HCT116 (cell line): ENCODE results near the gene RNF113A. TPM values are rescaled to one million over a fixed set of nuclear protein-coding genes. Genes with fewer than 3 reads are reported as not detected.

Experiments
- ATAC-seq: fragments of 200-7000 bp; cut with Tn5 transposase; 2 replicates; pipeline ENCODE4 v1.9.1; 2020; ENCODE audit warnings: mild to moderate bottlenecking, moderate library complexity
- BruUV-seq: library from RNA; stranded (reverse); fragments of 400-500 nt; replicated peaks from 2 replicates; lab custom pipeline; 2021; lab: Mats Ljungman, UMichigan
- CTCF ChIA-PET: fragments of 300-600 bp; sonication (Branson Sonifier 250); formaldehyde crosslinking; loops from one replicate; lab custom pipeline; 2021; ENCODE audit warnings: antibody characterized with exemption; lab: Charles Lee
- POLR2A ChIA-PET: fragments of 300-600, 350-600 bp; sonication (Branson Sonifier 250); formaldehyde crosslinking; loops from one replicate; lab custom pipeline; 2021; ENCODE audit warnings: antibody characterized with exemption; lab: Charles Lee
- RAD21 ChIA-PET, 2 experiments: fragments of 300-600 bp; sonication (Branson Sonifier 250); formaldehyde crosslinking; loops; one replicate each; lab custom pipeline; 2023; ENCODE audit warnings: low total read pairs in 2 of 2; ENCODE audit not compliant: uncharacterized antibody in 2 of 2, unreplicated experiment in 2 of 2, low non-redundant PET in 1 of 2; lab: Charles Lee
- DNase-seq: peaks from one replicate; pipeline ENCODE4 v3.0.0-alpha.2; 2010; ENCODE audit warnings: low read depth, low spot score
- H2AFZ ChIP-seq: fragments of 200-600 bp; shearing (Covaris generic), sonication (generic); 2 replicates; pipeline ENCODE4 v1.6.1; 2017; ENCODE audit warnings: low read depth, mixed run types, mixed read lengths, antibody characterized with exemption, low read length; ENCODE audit not compliant: poor library complexity, severe bottlenecking
- H3K27ac ChIP-seq: 2 replicates; pipeline ENCODE4 v1.5.1; 2012; ENCODE audit warnings: low read depth, low read length
- H3K27me3 ChIP-seq: fragments of 200-600 bp; sonication (generic); 2 replicates; pipeline ENCODE4 v1.6.1; 2016; ENCODE audit warnings: mixed run types, low read length, mixed read lengths; ENCODE audit not compliant: insufficient read depth
- H3K36me3 ChIP-seq, 2 experiments: fragments of 200-500 bp in 1 of 2; fragments of 200-600 bp in 1 of 2; sonication (Bioruptor generic) in 1 of 2; sonication (generic) in 1 of 2; 2 replicates each; pipeline versions ENCODE4 v1.5.1 to v1.6.1; 2014 to 2016; ENCODE audit warnings: low read length in 2 of 2, inconsistent platforms in 1 of 2, mixed read lengths in 1 of 2, mixed run types in 1 of 2; ENCODE audit not compliant: insufficient read depth in 2 of 2, control insufficient read depth in 1 of 2
- H3K4me1 ChIP-seq, 2 experiments: fragments of 200-600 bp in 1 of 2; sonication (generic) in 1 of 2; 2 replicates each; pipeline versions ENCODE4 v1.5.1 to v1.6.1; 2012 to 2017; ENCODE audit warnings: low read length in 2 of 2, inconsistent platforms in 1 of 2, mild to moderate bottlenecking in 1 of 2, mixed read lengths in 1 of 2, mixed run types in 1 of 2, moderate library complexity in 1 of 2; ENCODE audit not compliant: insufficient read depth in 2 of 2, control insufficient read depth in 1 of 2
- H3K4me2 ChIP-seq: fragments of 200-600 bp; sonication (generic); 2 replicates; pipeline ENCODE4 v1.6.1; 2017; ENCODE audit warnings: mixed run types, low read length, mixed read lengths
- H3K4me3 ChIP-seq, 2 experiments: fragments of 200-600 bp in 1 of 2; sonication (generic) in 1 of 2; replicated peaks in 1 of 2; 2 replicates each; pipeline ENCODE4 v1.5.1; 2011 to 2016; ENCODE audit warnings: low read length in 2 of 2, control low read depth in 1 of 2, low read depth in 1 of 2, mild to moderate bottlenecking in 1 of 2, mixed read lengths in 1 of 2, mixed run types in 1 of 2
- H3K79me2 ChIP-seq: fragments of 200-600 bp; sonication (generic); 2 replicates; pipeline ENCODE4 v1.6.1; 2017; ENCODE audit warnings: mild to moderate bottlenecking, mixed run types, low read length, moderate library complexity, mixed read lengths; ENCODE audit not compliant: insufficient read depth
- H3K9ac ChIP-seq: fragments of 200-600 bp; sonication (generic); 2 replicates; pipeline ENCODE4 v1.6.1; 2016; ENCODE audit warnings: low read length, mixed read lengths
- H3K9me2 ChIP-seq: fragments of 200-600 bp; sonication (generic), shearing (Covaris generic); 2 replicates; pipeline ENCODE4 v1.6.1; 2017; ENCODE audit warnings: mixed run types, mild to moderate bottlenecking, moderate library complexity; ENCODE audit not compliant: insufficient read depth
- H3K9me3 ChIP-seq, 2 experiments: fragments of 200-500 bp in 1 of 2; fragments of 200-600 bp in 1 of 2; sonication (Bioruptor generic) in 1 of 2; sonication (generic) in 1 of 2; 2 replicates each; pipeline ENCODE4 v1.6.1; 2014 to 2017; ENCODE audit warnings: low read length in 2 of 2, mixed read lengths in 2 of 2, inconsistent platforms in 1 of 2, low read depth in 1 of 2, mild to moderate bottlenecking in 1 of 2, mixed run types in 1 of 2, moderate library complexity in 1 of 2; ENCODE audit not compliant: control insufficient read depth in 1 of 2, insufficient read depth in 1 of 2
- H4K20me1 ChIP-seq: fragments of 200-600 bp; sonication (generic), shearing (Covaris generic); 2 replicates; pipeline ENCODE4 v1.6.1; 2017; ENCODE audit warnings: mixed run types, mild to moderate bottlenecking, moderate library complexity; ENCODE audit not compliant: insufficient read depth
- CTCF ChIP-seq, 3 experiments: fragments of 200-600 bp in 1 of 3; sonication (generic) in 1 of 3; IDR thresholded peaks in 2 of 3; conservative IDR thresholded peaks in 1 of 3; 2 replicates each; pipeline ENCODE4 v1.5.1; 2012 to 2017; ENCODE audit warnings: low read depth in 2 of 3, low read length in 2 of 3, antibody characterized with exemption in 1 of 3, borderline replicate concordance in 1 of 3, control low read depth in 1 of 3, mild to moderate bottlenecking in 1 of 3, mixed read lengths in 1 of 3, mixed run types in 1 of 3, moderate library complexity in 1 of 3; ENCODE audit not compliant: insufficient read depth in 1 of 3
- EZH2 ChIP-seq: fragments of 200-600 bp; sonication (generic); IDR thresholded peaks from 2 replicates; pipeline ENCODE4 v1.6.1; 2017; ENCODE audit warnings: antibody characterized with exemption, mixed run types
- MAX ChIP-seq: IDR thresholded peaks from 2 replicates; pipeline ENCODE4 v1.6.1; 2012
- POLR2AphosphoS5 ChIP-seq: IDR thresholded peaks from 2 replicates; pipeline ENCODE4 v1.6.1; 2011; ENCODE audit warnings: mild to moderate bottlenecking, low read depth, low read length, moderate library complexity
- RAD21 ChIP-seq: IDR thresholded peaks from 2 replicates; pipeline ENCODE4 v1.6.1; 2012; ENCODE audit warnings: low read depth, mild to moderate bottlenecking
- SIN3A ChIP-seq: IDR thresholded peaks from 2 replicates; pipeline ENCODE4 v1.6.1; 2012; ENCODE audit warnings: low read depth
- SP1 ChIP-seq: IDR thresholded peaks from 2 replicates; pipeline ENCODE4 v1.6.1; 2012; ENCODE audit warnings: low read depth
- TCF7L2 ChIP-seq: IDR thresholded peaks from 2 replicates; pipeline ENCODE4 v1.7.0; 2011; ENCODE audit warnings: borderline replicate concordance, inconsistent platforms; ENCODE audit not compliant: insufficient read depth, insufficient read length; ENCODE audit errors: extremely low read depth
- ZBTB33 ChIP-seq: IDR thresholded peaks from 2 replicates; pipeline ENCODE4 v1.6.1; 2011; ENCODE audit warnings: mild to moderate bottlenecking, low read length, moderate library complexity; ENCODE audit not compliant: insufficient replicate concordance; ENCODE audit errors: extremely low read depth
- ZFX ChIP-seq: fragments of 450-650 bp; IDR thresholded peaks from 2 replicates; pipeline ENCODE4 v1.6.1; 2017
- intact Hi-C: fragments of 100-400 bp; cut with micrococcal nuclease; formaldehyde crosslinking; loops from 2 replicates; pipeline ENCODE4 v1.10.0; 2022
- total RNA-seq: library from RNA; stranded (reverse); gene quantifications from one replicate; pipeline ENCODE4 v1.2.1, GENCODE V29; 2021; ENCODE audit not compliant: unreplicated experiment

The RNF113A gene
- total RNA-seq, 1 experiment from 2014 or later: 8.1 TPM

GRCh38 chrX:119917877-119918276, 46.3 kb upstream of the RNF113A start:
- Histone ChIP-seq H3K4me1 (no peaks in the 10 kb centered on the region), H3K9me2 (no peaks in the 10 kb centered on the region), H3K9me3 (no peaks in the 10 kb centered on the region), H3K4me3 (no peak overlapping the region), H3K27me3 (no peaks in the 10 kb centered on the region), H3K9ac (no peak overlapping the region)
- intact Hi-C loops: no loop called here
- ATAC-seq: no peak
- POLR2A ChIA-PET: no interaction called here
- TF ChIP-seq CTCF (IDR thresholded peaks at IDR 0.05 in 2 of 3, conservative IDR thresholded peaks at IDR 0.05 in 1 of 3; ENCODE audit: borderline replicate concordance in 1 of 3, insufficient read depth in 1 of 3, low read depth in 2 of 3, low read length in 2 of 3): no peak
- TF ChIP-seq MAX: no peak
- no peak for TF ChIP-seq EZH2
- TF ChIP-seq, all 23 proteins: peak for 0
- no peak overlapping the region for H3K4me2 ChIP-seq
- CTCF ChIA-PET: no interaction called here
- H3K79me2 ChIP-seq: no peaks in the 10 kb centered on the region
- no peaks in the 10 kb centered on the region for H3K36me3 ChIP-seq
- no peaks in the 10 kb centered on the region for H4K20me1 ChIP-seq
- H3K27ac ChIP-seq: no peak overlapping the region
- RAD21 ChIA-PET: no interaction called here
- BruUV-seq: no TSS peak
- H2AFZ ChIP-seq: no peak overlapping the region
- no peak for DNase-seq

GRCh38 chrX:119916310-119916709, 44.8 kb upstream of the RNF113A start:
- intact Hi-C loops: no loop called here

More at GRCh38 chrX:119916310-119916709, 44.8 kb upstream of the RNF113A start:
- Histone ChIP-seq H3K79me2 (no peaks in the 10 kb centered on the region), H3K27ac (no peak overlapping the region), H3K36me3 (no peaks in the 10 kb centered on the region), H3K4me3 (no peak overlapping the region), H3K27me3 (no peaks in the 10 kb centered on the region), H4K20me1 (no peaks in the 10 kb centered on the region), H3K9me2 (no peaks in the 10 kb centered on the region)
- DNase-seq: no peak
- ChIA-PET RAD21 (no interaction called here), CTCF (no interaction called here)
- ATAC-seq: no peak
- BruUV-seq: no TSS peak
- no peak for TF ChIP-seq ZFX
- TF ChIP-seq POLR2AphosphoS5: no peak
- TF ChIP-seq MAX: no peak
- TF ChIP-seq CTCF (IDR thresholded peaks at IDR 0.05 in 2 of 3, conservative IDR thresholded peaks at IDR 0.05 in 1 of 3; ENCODE audit: borderline replicate concordance in 1 of 3, insufficient read depth in 1 of 3, low read depth in 2 of 3, low read length in 2 of 3): no peak
- no peak for TF ChIP-seq SIN3A
- no peak for TF ChIP-seq RAD21
- TF ChIP-seq TCF7L2: no peak
- no peak for TF ChIP-seq ZBTB33
- TF ChIP-seq SP1: no peak
- TF ChIP-seq, all 23 proteins: peak for 0
- Histone ChIP-seq H2AFZ (no peak overlapping the region), H3K4me1 (no peaks in the 10 kb centered on the region), H3K4me2 (no peak overlapping the region), H3K9me3 (no peaks in the 10 kb centered on the region), H3K9ac (no peak overlapping the region)
- POLR2A ChIA-PET: no interaction called here
